MCF 10A (cell line): ENCODE data around the gene PRR13. TPM values are rescaled to one million over a fixed set of nuclear protein-coding genes. Genes with fewer than 3 reads are reported as not detected.

Source experiments
- BruUV-seq: library from RNA; stranded (reverse); fragments of 400-500 nt; replicated peaks from 2 replicates; lab custom pipeline; 2021; lab: Mats Ljungman, UMichigan
- CTCF ChIA-PET: fragments of 300-600 bp; sonication (Branson Sonifier 250); formaldehyde crosslinking; extraction: SDS; loops from one replicate; lab custom pipeline; 2021; ENCODE audit warnings: antibody characterized with exemption, inconsistent platforms; lab: Yijun Ruan, JAX
- POLR2A ChIA-PET: fragments of 300-600, 350-650 bp; sonication (Branson Sonifier 250); formaldehyde crosslinking; extraction: SDS; loops from one replicate; lab custom pipeline; 2020; ENCODE audit warnings: antibody characterized with exemption, inconsistent platforms; lab: Yijun Ruan, JAX
- DNase-seq: peaks from one replicate; pipeline ENCODE4 v3.0.0-alpha.2; 2018; ENCODE audit not compliant: unreplicated experiment
- H3K27ac Mint-ChIP-seq: one replicate; pipeline ENCODE4 v1.8.0; 2022; ENCODE audit warnings: mild to moderate bottlenecking, low read depth, mixed read lengths; ENCODE audit not compliant: unreplicated experiment
- H3K27me3 Mint-ChIP-seq: one replicate; pipeline ENCODE4 v1.8.0; 2022; ENCODE audit warnings: mixed read lengths; ENCODE audit not compliant: insufficient read depth, unreplicated experiment
- H3K36me3 Mint-ChIP-seq: one replicate; pipeline ENCODE4 v1.8.0; 2022; ENCODE audit warnings: mild to moderate bottlenecking, moderate library complexity, mixed read lengths; ENCODE audit not compliant: insufficient read depth, unreplicated experiment
- H3K4me1 Mint-ChIP-seq: one replicate; pipeline ENCODE4 v1.8.0; 2022; ENCODE audit warnings: mixed read lengths; ENCODE audit not compliant: insufficient read depth, unreplicated experiment
- H3K4me3 Mint-ChIP-seq: one replicate; pipeline ENCODE4 v1.8.0; 2022; ENCODE audit warnings: mild to moderate bottlenecking, moderate library complexity, mixed read lengths; ENCODE audit not compliant: unreplicated experiment
- H3K9me3 Mint-ChIP-seq: one replicate; pipeline ENCODE4 v1.8.0; 2022; ENCODE audit warnings: mixed read lengths; ENCODE audit not compliant: unreplicated experiment
- CTCF ChIP-seq: fragments of 200-600 bp; IDR thresholded peaks from one replicate; pipeline ENCODE4 v1.8.0; 2022; ENCODE audit warnings: antibody characterized with exemption, mild to moderate bottlenecking; ENCODE audit not compliant: unreplicated experiment
- intact Hi-C: fragments of 100-400 bp; cut with micrococcal nuclease; formaldehyde crosslinking; loops from 2 replicates; pipeline ENCODE4 v1.14.1; 2022
- total RNA-seq: library from RNA; stranded (reverse); gene quantifications from 2 replicates; pipeline ENCODE4 v1.2.3, GENCODE V29; 2022

The PRR13 gene
- total RNA-seq, 1 experiment from 2014 or later, result 147 TPM

DNA sequence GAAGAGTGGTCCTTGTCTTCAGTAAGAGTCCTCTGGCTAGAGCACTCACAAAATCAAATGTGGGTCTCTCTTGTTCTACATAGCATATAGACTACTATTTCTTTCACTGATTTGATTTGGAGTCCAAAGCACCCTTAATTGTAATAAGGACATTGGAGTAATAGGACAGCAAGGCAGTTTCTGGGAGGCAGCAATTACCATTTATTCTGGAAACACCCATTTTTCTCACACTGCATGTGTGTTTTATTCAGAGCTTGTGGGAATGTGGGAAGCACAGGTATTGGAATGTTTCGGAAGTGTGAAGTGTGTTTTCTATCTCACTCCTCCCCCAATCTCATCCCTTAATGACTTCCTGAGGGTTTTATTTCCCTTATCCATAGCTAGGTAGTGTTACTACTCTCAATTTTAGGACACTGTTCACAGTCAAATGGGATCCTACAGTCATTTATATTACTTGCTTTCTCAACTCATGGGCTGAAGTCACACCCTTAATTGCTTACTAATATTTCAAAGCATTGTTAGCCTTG, 30.6 kb downstream of the PRR13 start:
- no TSS peak for BruUV-seq
- peaks cover 20% of the 10 kb centered on the region for H3K4me1 Mint-ChIP-seq
- intact Hi-C loops, result no loop called here
- ChIA-PET CTCF (interaction anchor here (0.6 to 1.3 kb wide), 4 partner anchors 13 to 500 kb away, joined by 3 read pairs; no protein-coding TSS in a partner anchor), POLR2A (interaction anchor here (1.1 to 2.1 kb wide), 6 partner anchors 8 to 29 kb away, joined by 4 to 9 read pairs (median 5); partner anchors contain the start of gene TARBP2)
- no peak overlapping the region for H3K27ac Mint-ChIP-seq
- no peak for DNase-seq
- no peak for TF ChIP-seq CTCF
- H3K9me3 Mint-ChIP-seq, result no peaks in the 10 kb centered on the region
- H3K36me3 Mint-ChIP-seq, result peaks cover 100% of the 10 kb centered on the region
- no peaks in the 10 kb centered on the region for H3K27me3 Mint-ChIP-seq
- no peak overlapping the region for H3K4me3 Mint-ChIP-seq

GRCh38 chr12:53474077-53474476, 32.5 kb downstream of the PRR13 start:
- POLR2A ChIA-PET, result interaction anchor here (1.0 to 3.6 kb wide), 6 partner anchors 9 to 28 kb away, joined by 3 to 25 read pairs (median 10); partner anchors contain the start of gene TARBP2
- H3K36me3 Mint-ChIP-seq, result peaks cover 100% of the 10 kb centered on the region

DNA sequence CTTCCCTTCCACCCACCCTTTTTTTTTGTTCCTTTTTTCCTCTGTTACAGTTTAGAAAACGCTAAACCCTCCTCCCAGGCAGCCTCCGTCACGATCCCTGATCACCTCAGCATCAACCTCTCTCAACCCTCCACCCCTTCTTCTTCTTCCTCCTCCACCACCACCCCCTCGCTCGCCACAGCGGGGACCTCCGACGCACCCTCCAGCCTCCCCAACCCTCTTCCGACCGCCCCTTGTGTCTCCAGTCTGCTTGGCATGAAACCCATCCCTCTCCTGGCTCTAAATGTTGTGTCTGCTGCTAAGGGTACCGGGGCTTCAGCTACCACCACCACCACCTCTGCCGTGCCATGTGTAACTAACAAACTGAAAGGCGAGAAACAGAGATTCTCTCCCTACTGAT, 33.3 kb downstream of the PRR13 start:
- CTCF ChIA-PET, result interaction anchor here (0.5 to 3.4 kb wide), 7 partner anchors 34 to 590 kb away, joined by 3 to 23 read pairs (median 5); partner anchors contain the start of genes AAAS and NPFF
- no peak overlapping the region for H3K4me3 Mint-ChIP-seq
- no TSS peak for BruUV-seq

More at GRCh38 chr12:53474077-53474476, 32.5 kb downstream of the PRR13 start:
- Mint-ChIP-seq H3K4me1 (peaks cover 21% of the 10 kb centered on the region), H3K27ac (peak overlapping the region; percentile 27), H3K4me3 (no peak overlapping the region), H3K27me3 (no peaks in the 10 kb centered on the region), H3K9me3 (no peaks in the 10 kb centered on the region)
- CTCF ChIA-PET, result interaction anchor here (0.5 to 3.4 kb wide), 6 partner anchors 17 to 409 kb away, joined by 3 to 23 read pairs (median 3); partner anchors contain the start of genes AAAS and NPFF
- TF ChIP-seq CTCF, result no peak
- intact Hi-C loops, result no loop called here
- BruUV-seq, result no TSS peak
- DNase-seq, result no peak

More for the DNA sequence above, 33.3 kb downstream of the PRR13 start:
- H3K27ac Mint-ChIP-seq, result no peak overlapping the region
- no peak for DNase-seq
- no peaks in the 10 kb centered on the region for H3K9me3 Mint-ChIP-seq
- H3K27me3 Mint-ChIP-seq, result no peaks in the 10 kb centered on the region
- POLR2A ChIA-PET, result interaction anchor here (1.0 to 3.6 kb wide), 7 partner anchors 11 to 95 kb away, joined by 3 to 25 read pairs (median 4); partner anchors contain the start of genes PRR13, SP1 and TARBP2
- no peak for TF ChIP-seq CTCF
- H3K36me3 Mint-ChIP-seq, result peaks cover 100% of the 10 kb centered on the region
- intact Hi-C loops, result no loop called here
- peaks cover 21% of the 10 kb centered on the region for H3K4me1 Mint-ChIP-seq
